ENCODE results near the gene LIPF. TPM values are rescaled to one million over a fixed set of nuclear protein-coding genes. Genes with fewer than 3 reads are reported as not detected.

Gene LIPF
- total and polyA plus RNA-seq, 2 experiments from 2014 or later, result not detected

DNA sequence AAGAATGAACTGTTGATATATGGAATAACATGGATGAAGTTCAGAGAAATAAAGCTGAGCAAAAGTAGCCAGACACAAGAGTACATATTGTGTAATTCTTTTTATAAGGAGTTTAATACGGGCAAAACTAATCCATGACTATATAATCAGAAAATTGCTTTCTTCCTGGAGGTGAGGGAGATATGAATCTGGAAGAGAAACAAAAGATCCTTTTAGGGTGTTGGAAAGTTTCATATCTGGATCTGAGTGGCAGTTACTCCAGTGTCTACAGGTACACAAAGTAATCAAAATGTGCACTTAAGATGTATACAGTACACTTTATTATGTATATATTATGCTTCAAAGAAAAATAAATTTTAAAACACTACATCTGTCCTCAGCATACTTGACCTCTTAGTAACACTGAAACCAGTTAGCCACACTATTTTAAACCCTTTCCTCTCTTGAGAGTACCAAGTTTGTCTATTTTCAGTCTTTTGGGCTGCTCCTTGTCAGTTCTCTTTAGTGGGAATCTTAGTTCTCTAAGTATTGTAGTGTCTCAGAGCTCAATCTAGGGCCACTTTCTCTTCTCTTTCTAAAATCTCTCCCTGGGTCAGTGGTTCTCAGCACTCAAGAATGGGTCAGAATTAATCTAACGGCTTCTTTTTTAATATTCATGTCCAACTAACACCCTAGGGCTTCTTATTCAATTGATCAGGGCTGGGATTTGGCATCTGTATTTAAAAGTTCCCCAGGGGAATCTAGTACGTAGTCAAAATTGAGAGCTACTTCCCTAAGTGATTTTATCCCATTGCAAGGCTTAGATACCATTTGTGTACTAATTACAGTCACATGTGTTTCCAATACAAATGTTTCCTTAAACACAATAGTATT, 4.3 kb upstream of the LIPF start:
- Histone ChIP-seq H3K79me2 (replicated peaks; ENCODE audit: insufficient read depth) (no peaks in the 10 kb centered on the region), H3K36me3 (ENCODE audit: insufficient read depth) (no peaks in the 10 kb centered on the region), H3K27ac (ENCODE audit: low read depth) (no peak overlapping the region), H3K4me1 (ENCODE audit: insufficient read depth) (no peaks in the 10 kb centered on the region), H3K4me2 (no peak overlapping the region), H3K27me3 (ENCODE audit: insufficient read depth) (no peaks in the 10 kb centered on the region), H4K20me1 (replicated peaks; ENCODE audit: insufficient read depth) (no peaks in the 10 kb centered on the region), H3F3A (replicated peaks; ENCODE audit: low read depth) (no peaks in the 10 kb centered on the region), H2AFZ (no peak overlapping the region), H3K9me2 (ENCODE audit: insufficient read depth) (no peaks in the 10 kb centered on the region), H3K4me3 (no peak overlapping the region)
- TF ChIP-seq NANOG (IDR thresholded peaks at IDR 0.05; ENCODE audit: borderline replicate concordance) (no peak), STAT1 (IDR thresholded peaks at IDR 0.05; ENCODE audit: unreplicated experiment) (no peak), EZH2 (IDR thresholded peaks at IDR 0.05; ENCODE audit: low read depth, unreplicated experiment) (no peak), ZNF114 (CRISPR knock-in tag; IDR thresholded peaks at IDR 0.05) (no peak)
- H3K27ac Mint-ChIP-seq, result no peak overlapping the region
- H3K9me3 Mint-ChIP-seq, result 0 out of 3 replicates have a peak, but pooled peaks cover 2% of the 10 kb centered on the region
- no peaks in the 10 kb centered on the region for H3K36me3 Mint-ChIP-seq (ENCODE audit: low read depth)
- no peaks in the 10 kb centered on the region for H3K4me1 Mint-ChIP-seq
- ATAC-seq (no peak), DNase-seq (ENCODE audit: low spot score) (no peak)
- no peak overlapping the region for H3K4me3 Mint-ChIP-seq
- H3K27me3 Mint-ChIP-seq (ENCODE audit: insufficient read depth, low read depth, poor library complexity), result no peaks in the 10 kb centered on the region

DNA sequence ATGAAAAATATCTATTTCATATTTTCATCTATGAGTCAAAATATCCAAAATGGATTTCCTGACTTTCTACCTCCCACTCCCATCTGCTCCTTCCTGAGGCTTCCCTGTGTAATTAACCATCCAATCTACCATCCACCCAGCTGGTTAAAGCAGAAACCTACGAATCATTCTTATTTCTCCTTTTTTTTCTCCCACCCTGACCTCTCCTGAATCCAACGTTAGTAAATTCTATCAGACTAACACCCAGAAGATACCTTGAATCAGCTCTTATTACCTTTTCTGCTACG, 3.7 kb upstream of the LIPF start:
- H2AFZ ChIP-seq, result no peak overlapping the region
- Mint-ChIP-seq H3K4me1 (no peaks in the 10 kb centered on the region), H3K9me3 (0 out of 3 replicates have a peak, but pooled peaks cover 2% of the 10 kb centered on the region), H3K27me3 (ENCODE audit: insufficient read depth, low read depth, poor library complexity) (no peaks in the 10 kb centered on the region), H3K4me3 (no peak overlapping the region), H3K36me3 (ENCODE audit: low read depth) (no peaks in the 10 kb centered on the region), H3K27ac (no peak overlapping the region)
- H4K20me1 ChIP-seq (replicated peaks; ENCODE audit: insufficient read depth), result no peaks in the 10 kb centered on the region
- H3K4me3 ChIP-seq, result no peak overlapping the region
- no peaks in the 10 kb centered on the region for H3K79me2 ChIP-seq (replicated peaks; ENCODE audit: insufficient read depth)
- DNase-seq (ENCODE audit: low spot score), result no peak
- H3K27ac ChIP-seq (ENCODE audit: low read depth), result no peak overlapping the region
- no peak overlapping the region for H3K4me2 ChIP-seq
- no peaks in the 10 kb centered on the region for H3K9me2 ChIP-seq (ENCODE audit: insufficient read depth)
- no peaks in the 10 kb centered on the region for H3F3A ChIP-seq (replicated peaks; ENCODE audit: low read depth)
- no peak for ATAC-seq
- no peaks in the 10 kb centered on the region for H3K27me3 ChIP-seq (ENCODE audit: insufficient read depth)
- H3K36me3 ChIP-seq (ENCODE audit: insufficient read depth), result no peaks in the 10 kb centered on the region
- H3K4me1 ChIP-seq (ENCODE audit: insufficient read depth), result no peaks in the 10 kb centered on the region
- no peak for TF ChIP-seq JUNB (IDR thresholded peaks at IDR 0.05; ENCODE audit: unreplicated experiment)
- TF ChIP-seq EZH2 (IDR thresholded peaks at IDR 0.05; ENCODE audit: low read depth, unreplicated experiment), result no peak
- no peak for TF ChIP-seq EZH2phosphoT487 (IDR thresholded peaks at IDR 0.05; ENCODE audit: unreplicated experiment)
- no peak for TF ChIP-seq ETS1 (IDR thresholded peaks at IDR 0.05)
- no peak for TF ChIP-seq REST (IDR thresholded peaks at IDR 0.05; ENCODE audit: unreplicated experiment)
- no peak for TF ChIP-seq ZNF331 (CRISPR knock-in tag; IDR thresholded peaks at IDR 0.05; ENCODE audit: low read depth)
- no peak for TF ChIP-seq POLR2AphosphoS5 (IDR thresholded peaks at IDR 0.05; ENCODE audit: low read depth)
- no peak for TF ChIP-seq STAT1 (IDR thresholded peaks at IDR 0.05; ENCODE audit: unreplicated experiment)
- TF ChIP-seq, protein P1, sequence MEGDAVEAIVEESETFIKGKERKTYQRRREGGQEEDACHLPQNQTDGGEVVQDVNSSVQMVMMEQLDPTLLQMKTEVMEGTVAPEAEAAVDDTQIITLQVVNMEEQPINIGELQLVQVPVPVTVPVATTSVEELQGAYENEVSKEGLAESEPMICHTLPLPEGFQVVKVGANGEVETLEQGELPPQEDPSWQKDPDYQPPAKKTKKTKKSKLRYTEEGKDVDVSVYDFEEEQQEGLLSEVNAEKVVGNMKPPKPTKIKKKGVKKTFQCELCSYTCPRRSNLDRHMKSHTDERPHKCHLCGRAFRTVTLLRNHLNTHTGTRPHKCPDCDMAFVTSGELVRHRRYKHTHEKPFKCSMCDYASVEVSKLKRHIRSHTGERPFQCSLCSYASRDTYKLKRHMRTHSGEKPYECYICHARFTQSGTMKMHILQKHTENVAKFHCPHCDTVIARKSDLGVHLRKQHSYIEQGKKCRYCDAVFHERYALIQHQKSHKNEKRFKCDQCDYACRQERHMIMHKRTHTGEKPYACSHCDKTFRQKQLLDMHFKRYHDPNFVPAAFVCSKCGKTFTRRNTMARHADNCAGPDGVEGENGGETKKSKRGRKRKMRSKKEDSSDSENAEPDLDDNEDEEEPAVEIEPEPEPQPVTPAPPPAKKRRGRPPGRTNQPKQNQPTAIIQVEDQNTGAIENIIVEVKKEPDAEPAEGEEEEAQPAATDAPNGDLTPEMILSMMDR (conservative IDR thresholded peaks at IDR 0.05; ENCODE audit: low read depth in 2 of 2), result no peak
- no peak for TF ChIP-seq CREB1 (CRISPR knock-in tag; IDR thresholded peaks at IDR 0.05; ENCODE audit: low read depth)
